ENCODE data around the gene C10orf88. TPM values are rescaled to one million over a fixed set of nuclear protein-coding genes. Genes with fewer than 3 reads are reported as not detected.

The C10orf88 gene
- polyA plus RNA-seq, 3 donors: 2.2 to 2.9 (median 2.7) TPM

DNA sequence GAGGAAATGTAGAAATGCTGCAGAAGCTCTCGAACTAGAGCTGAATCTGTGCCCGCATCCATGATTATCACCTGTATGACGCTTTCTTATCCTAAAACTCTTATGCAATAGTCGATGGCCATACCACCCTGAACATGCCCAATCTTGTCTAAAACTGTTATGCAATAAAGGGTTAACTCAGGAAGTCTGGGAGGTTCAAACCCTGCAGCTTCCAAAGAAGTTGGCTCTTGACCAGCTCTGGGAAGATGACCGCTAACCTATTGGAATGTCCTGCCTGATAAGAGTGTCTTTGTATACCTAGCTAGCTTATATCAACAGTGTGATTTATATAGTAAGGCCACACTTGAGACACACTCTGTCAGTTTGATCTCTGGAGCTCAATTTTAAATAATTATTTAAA, 3.4 kb upstream of the C10orf88 start:
- H3K27me3 Mint-ChIP-seq (ENCODE audit: low read depth in 3 of 3): peaks cover 9 to 18% (median 15%) of the 10 kb centered on the region in 3 donors
- H3K36me3 ChIP-seq (replicated peaks in 1 of 2; ENCODE audit: control insufficient read depth in 1 of 2, insufficient read depth in 2 of 2, low read length in 2 of 2): no peaks in the 10 kb centered on the region
- intact Hi-C loops (cut with micrococcal nuclease): no loop called here
- peaks cover 18% of the 10 kb centered on the region for H3K4me1 Mint-ChIP-seq
- peaks cover 12 to 15% of the 10 kb centered on the region in 2 donors for H3K4me1 ChIP-seq (ENCODE audit: control insufficient read depth in 1 of 2, insufficient read depth in 2 of 2, low read length in 2 of 2)
- H2AFZ ChIP-seq (ENCODE audit: insufficient read depth, low read depth, low read length, poor library complexity, severe bottlenecking): no peak overlapping the region
- H3K9me3 ChIP-seq (replicated peaks in 1 of 2; ENCODE audit: control insufficient read depth in 1 of 2, insufficient read depth in 1 of 2, low read length in 2 of 2): peaks cover 6% of the 10 kb centered on the region in 2 donors
- H3K9me3 Mint-ChIP-seq: peaks cover 4 to 16% (median 11%) of the 10 kb centered on the region in 7 donors
- no peak overlapping the region for H3K9ac ChIP-seq (ENCODE audit: insufficient read depth, low read length, poor library complexity, severe bottlenecking)
- no CpG with 5 or more reads among the region's 5 CpGs for WGBS (ENCODE audit: insufficient coverage)
- no peak overlapping the region for H3K27ac Mint-ChIP-seq
- peaks cover 5% of the 10 kb centered on the region for H3K79me2 ChIP-seq (ENCODE audit: insufficient read depth, low read length)
- H3K36me3 Mint-ChIP-seq: no peaks in the 10 kb centered on the region
- TF ChIP-seq, protein P1, sequence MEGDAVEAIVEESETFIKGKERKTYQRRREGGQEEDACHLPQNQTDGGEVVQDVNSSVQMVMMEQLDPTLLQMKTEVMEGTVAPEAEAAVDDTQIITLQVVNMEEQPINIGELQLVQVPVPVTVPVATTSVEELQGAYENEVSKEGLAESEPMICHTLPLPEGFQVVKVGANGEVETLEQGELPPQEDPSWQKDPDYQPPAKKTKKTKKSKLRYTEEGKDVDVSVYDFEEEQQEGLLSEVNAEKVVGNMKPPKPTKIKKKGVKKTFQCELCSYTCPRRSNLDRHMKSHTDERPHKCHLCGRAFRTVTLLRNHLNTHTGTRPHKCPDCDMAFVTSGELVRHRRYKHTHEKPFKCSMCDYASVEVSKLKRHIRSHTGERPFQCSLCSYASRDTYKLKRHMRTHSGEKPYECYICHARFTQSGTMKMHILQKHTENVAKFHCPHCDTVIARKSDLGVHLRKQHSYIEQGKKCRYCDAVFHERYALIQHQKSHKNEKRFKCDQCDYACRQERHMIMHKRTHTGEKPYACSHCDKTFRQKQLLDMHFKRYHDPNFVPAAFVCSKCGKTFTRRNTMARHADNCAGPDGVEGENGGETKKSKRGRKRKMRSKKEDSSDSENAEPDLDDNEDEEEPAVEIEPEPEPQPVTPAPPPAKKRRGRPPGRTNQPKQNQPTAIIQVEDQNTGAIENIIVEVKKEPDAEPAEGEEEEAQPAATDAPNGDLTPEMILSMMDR (IDR thresholded peaks at IDR 0.05): no peak
- H4K20me1 ChIP-seq (ENCODE audit: insufficient read depth, low read length): no peaks in the 10 kb centered on the region
- H3K27ac ChIP-seq (ENCODE audit: low read depth in 1 of 2, low read length in 2 of 2): no peak overlapping the region
- H3K4me3 Mint-ChIP-seq: no peak overlapping the region
- H3K27me3 ChIP-seq (ENCODE audit: control insufficient read depth in 2 of 2, insufficient read depth in 2 of 2, low read length in 2 of 2): peaks cover 2 to 16% of the 10 kb centered on the region in 2 donors
- DNase-seq: no peak
- no peak overlapping the region for H3K4me2 ChIP-seq (replicated peaks; ENCODE audit: extremely low read depth, low read length, poor library complexity, severe bottlenecking)
- H3K4me3 ChIP-seq (replicated peaks in 1 of 3; ENCODE audit: low read depth in 2 of 3, low read length in 3 of 3): no peak overlapping the region

DNA sequence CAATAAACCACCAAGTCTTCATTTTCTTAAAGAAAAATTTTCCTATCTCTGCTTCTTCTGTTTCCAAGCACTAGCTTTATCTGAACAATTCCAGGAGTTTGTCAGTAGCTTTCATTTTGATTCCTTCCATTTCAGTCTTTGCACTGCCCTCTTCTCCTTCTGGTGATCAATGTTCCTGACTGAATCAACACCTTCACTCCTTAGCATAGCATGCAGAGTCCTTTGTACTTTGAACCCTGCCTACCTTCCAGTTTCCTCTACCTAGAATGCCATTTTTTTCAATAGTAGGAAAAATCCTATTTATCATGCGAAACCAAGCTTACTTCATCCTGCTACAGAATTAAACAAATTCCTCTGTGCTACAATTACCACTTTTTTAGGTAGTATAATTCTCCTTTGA, 1.9 kb upstream of the C10orf88 start:
- H3K36me3 ChIP-seq (replicated peaks in 1 of 2; ENCODE audit: control insufficient read depth in 1 of 2, insufficient read depth in 2 of 2, low read length in 2 of 2): no peaks in the 10 kb centered on the region
- H3K9ac ChIP-seq (ENCODE audit: insufficient read depth, low read length, poor library complexity, severe bottlenecking): no peak overlapping the region
- Mint-ChIP-seq H3K27ac (no peak overlapping the region), H3K27me3 (ENCODE audit: low read depth in 3 of 3) (peaks cover 9 to 17% (median 15%) of the 10 kb centered on the region in 3 donors), H3K9me3 (peaks cover 4 to 16% (median 10%) of the 10 kb centered on the region in 7 donors), H3K4me3 (peak overlapping the region in 1 of 2 donors; percentile 47), H3K36me3 (no peaks in the 10 kb centered on the region), H3K4me1 (peaks cover 18% of the 10 kb centered on the region)
- WGBS (ENCODE audit: insufficient coverage): no CpG with 5 or more reads among the region's 1 CpG
- no peak for DNase-seq
- H3K4me2 ChIP-seq (replicated peaks; ENCODE audit: extremely low read depth, low read length, poor library complexity, severe bottlenecking): no peak overlapping the region
- no peaks in the 10 kb centered on the region for H4K20me1 ChIP-seq (ENCODE audit: insufficient read depth, low read length)
- H3K9me3 ChIP-seq (replicated peaks in 1 of 2; ENCODE audit: control insufficient read depth in 1 of 2, insufficient read depth in 1 of 2, low read length in 2 of 2): peaks cover 6% of the 10 kb centered on the region in 2 donors
- H3K79me2 ChIP-seq (ENCODE audit: insufficient read depth, low read length): peaks cover 5% of the 10 kb centered on the region
- intact Hi-C loops (cut with micrococcal nuclease): loop anchor here (2.0 kb wide), 2 partner anchors 25 to 55 kb away; partner anchors contain the start of gene PSTK (in 2 of the 2)
- H3K4me1 ChIP-seq (ENCODE audit: control insufficient read depth in 1 of 2, insufficient read depth in 2 of 2, low read length in 2 of 2): peaks cover 12 to 15% of the 10 kb centered on the region in 2 donors
- no peak overlapping the region for H3K4me3 ChIP-seq (replicated peaks in 1 of 3; ENCODE audit: low read depth in 2 of 3, low read length in 3 of 3)
- no peak overlapping the region for H3K27ac ChIP-seq (ENCODE audit: low read depth in 1 of 2, low read length in 2 of 2)
- H2AFZ ChIP-seq (ENCODE audit: insufficient read depth, low read depth, low read length, poor library complexity, severe bottlenecking): peak overlapping the region; percentile 25
- TF ChIP-seq, protein P1 (IDR thresholded peaks at IDR 0.05): no peak
- H3K27me3 ChIP-seq (ENCODE audit: control insufficient read depth in 2 of 2, insufficient read depth in 2 of 2, low read length in 2 of 2): peaks cover 2 to 16% of the 10 kb centered on the region in 2 donors
